ENCODE measurements around the gene TAF6.
A peak's percentile ranks its signal among the peaks of the same experiment; 100 is the strongest.

- TF ChIP-seq CTCF (IDR thresholded peaks at IDR 0.05), result peak; percentile 37 to 52 (median 48)
- no peak for TF ChIP-seq EP300 (IDR thresholded peaks at IDR 0.05)
These were observed 13.6 kb upstream of the TAF6 start for GRCh38 chr7:100132697-100133151.
